Nephron progenitor cell (in vitro differentiated cells): ENCODE data around the gene ATP1A4.

Experiments used
- DNase-seq: peaks from one replicate; pipeline ENCODE4 v3.0.0; 2021
- H3K27ac Mint-ChIP-seq: 2 replicates; pipeline ENCODE4 v1.8.0; 2021; ENCODE audit warnings: mild to moderate bottlenecking, moderate library complexity, mixed read lengths
- H3K27me3 Mint-ChIP-seq: 2 replicates; pipeline ENCODE4 v1.8.0; 2021; ENCODE audit warnings: mild to moderate bottlenecking, low read depth, mixed read lengths; ENCODE audit not compliant: poor library complexity
- H3K36me3 Mint-ChIP-seq: 2 replicates; pipeline ENCODE4 v1.8.0; 2021; ENCODE audit warnings: low read depth, mixed read lengths
- H3K4me1 Mint-ChIP-seq: 2 replicates; pipeline ENCODE4 v1.8.0; 2021; ENCODE audit warnings: mixed read lengths
- H3K4me3 Mint-ChIP-seq: 2 replicates; pipeline ENCODE4 v1.8.0; 2021; ENCODE audit warnings: mild to moderate bottlenecking, moderate library complexity, mixed read lengths
- H3K9me3 Mint-ChIP-seq: 2 replicates; pipeline ENCODE4 v1.8.0; 2021; ENCODE audit warnings: mild to moderate bottlenecking, moderate library complexity, mixed read lengths
- TF ChIP-seq, protein P1 (sequence below): fragments of 200-600 bp; sonication (generic); IDR thresholded peaks from 2 replicates; pipeline ENCODE4 v1.5.0; 2021; ENCODE audit warnings: antibody characterized with exemption

ATP1A4 gene

DNA sequence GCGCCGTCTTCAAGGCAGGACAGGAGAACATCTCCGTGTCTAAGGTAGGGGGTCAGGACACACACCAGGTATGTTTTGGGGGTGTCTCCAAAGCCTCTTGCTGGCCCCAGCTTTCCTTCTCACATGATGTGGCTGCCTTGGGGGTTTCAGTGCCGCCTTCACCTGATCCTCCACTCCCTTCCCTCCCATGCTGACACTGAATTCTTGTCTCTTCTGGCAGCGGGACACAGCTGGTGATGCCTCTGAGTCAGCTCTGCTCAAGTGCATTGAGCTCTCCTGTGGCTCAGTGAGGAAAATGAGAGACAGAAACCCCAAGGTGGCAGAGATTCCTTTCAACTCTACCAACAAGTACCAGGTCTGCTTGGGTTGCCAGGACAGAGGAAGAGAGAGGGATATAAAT, 22.4 kb upstream of the ATP1A4 start:
- no peak for DNase-seq
- Mint-ChIP-seq H3K27ac (no peak overlapping the region), H3K27me3 (peaks cover 6% of the 10 kb centered on the region), H3K4me3 (no peak overlapping the region), H3K4me1 (peaks cover 19% of the 10 kb centered on the region), H3K36me3 (peaks cover 34% of the 10 kb centered on the region), H3K9me3 (no peaks in the 10 kb centered on the region)
- TF ChIP-seq, protein P1, sequence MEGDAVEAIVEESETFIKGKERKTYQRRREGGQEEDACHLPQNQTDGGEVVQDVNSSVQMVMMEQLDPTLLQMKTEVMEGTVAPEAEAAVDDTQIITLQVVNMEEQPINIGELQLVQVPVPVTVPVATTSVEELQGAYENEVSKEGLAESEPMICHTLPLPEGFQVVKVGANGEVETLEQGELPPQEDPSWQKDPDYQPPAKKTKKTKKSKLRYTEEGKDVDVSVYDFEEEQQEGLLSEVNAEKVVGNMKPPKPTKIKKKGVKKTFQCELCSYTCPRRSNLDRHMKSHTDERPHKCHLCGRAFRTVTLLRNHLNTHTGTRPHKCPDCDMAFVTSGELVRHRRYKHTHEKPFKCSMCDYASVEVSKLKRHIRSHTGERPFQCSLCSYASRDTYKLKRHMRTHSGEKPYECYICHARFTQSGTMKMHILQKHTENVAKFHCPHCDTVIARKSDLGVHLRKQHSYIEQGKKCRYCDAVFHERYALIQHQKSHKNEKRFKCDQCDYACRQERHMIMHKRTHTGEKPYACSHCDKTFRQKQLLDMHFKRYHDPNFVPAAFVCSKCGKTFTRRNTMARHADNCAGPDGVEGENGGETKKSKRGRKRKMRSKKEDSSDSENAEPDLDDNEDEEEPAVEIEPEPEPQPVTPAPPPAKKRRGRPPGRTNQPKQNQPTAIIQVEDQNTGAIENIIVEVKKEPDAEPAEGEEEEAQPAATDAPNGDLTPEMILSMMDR = no peak

DNA sequence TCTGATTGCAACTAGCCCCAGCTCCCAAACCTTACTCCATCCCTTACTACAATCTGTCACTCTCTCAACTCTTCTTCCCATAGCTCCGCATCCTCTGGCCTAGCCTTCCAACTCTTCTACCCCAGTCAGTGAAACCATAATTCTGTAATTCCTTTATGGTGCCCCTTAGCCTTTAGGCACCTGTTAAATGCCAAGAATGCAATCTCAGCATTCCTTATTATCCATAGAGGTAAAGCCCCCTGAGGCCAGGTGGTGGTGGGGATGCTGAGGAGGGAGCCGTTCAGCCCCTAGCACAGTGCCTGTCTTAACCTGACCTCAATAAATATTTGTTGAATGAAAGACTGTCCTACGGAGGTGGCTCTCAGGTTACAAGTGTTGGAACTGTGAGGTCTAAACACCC, 21.8 kb upstream of the ATP1A4 start:
- H3K4me1 Mint-ChIP-seq = peaks cover 14% of the 10 kb centered on the region
- H3K9me3 Mint-ChIP-seq = no peaks in the 10 kb centered on the region
- DNase-seq = no peak
- H3K4me3 Mint-ChIP-seq = no peak overlapping the region
- H3K36me3 Mint-ChIP-seq = peaks cover 33% of the 10 kb centered on the region
- TF ChIP-seq, protein P1 = no peak
- H3K27me3 Mint-ChIP-seq = peaks cover 6% of the 10 kb centered on the region
- peak overlapping the region; percentile 11 for H3K27ac Mint-ChIP-seq

DNA sequence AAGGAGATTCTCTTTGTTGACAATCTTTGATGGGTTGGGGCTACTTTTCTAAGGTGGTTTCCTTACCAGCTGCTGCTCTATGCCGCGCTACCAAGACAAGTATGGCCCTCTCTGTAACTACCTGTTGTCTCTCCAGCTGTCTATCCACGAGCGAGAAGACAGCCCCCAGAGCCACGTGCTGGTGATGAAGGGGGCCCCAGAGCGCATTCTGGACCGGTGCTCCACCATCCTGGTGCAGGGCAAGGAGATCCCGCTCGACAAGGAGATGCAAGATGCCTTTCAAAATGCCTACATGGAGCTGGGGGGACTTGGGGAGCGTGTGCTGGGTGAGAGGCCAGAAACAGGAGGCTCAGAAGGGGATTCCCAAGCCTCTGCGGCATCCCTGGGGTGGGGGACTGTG, 21.4 kb upstream of the ATP1A4 start:
- Mint-ChIP-seq H3K4me3 (no peak overlapping the region), H3K36me3 (peaks cover 37% of the 10 kb centered on the region), H3K27me3 (peaks cover 6% of the 10 kb centered on the region), H3K9me3 (no peaks in the 10 kb centered on the region), H3K4me1 (peaks cover 12% of the 10 kb centered on the region), H3K27ac (no peak overlapping the region)
- TF ChIP-seq, protein P1 = no peak
- DNase-seq = no peak

DNA sequence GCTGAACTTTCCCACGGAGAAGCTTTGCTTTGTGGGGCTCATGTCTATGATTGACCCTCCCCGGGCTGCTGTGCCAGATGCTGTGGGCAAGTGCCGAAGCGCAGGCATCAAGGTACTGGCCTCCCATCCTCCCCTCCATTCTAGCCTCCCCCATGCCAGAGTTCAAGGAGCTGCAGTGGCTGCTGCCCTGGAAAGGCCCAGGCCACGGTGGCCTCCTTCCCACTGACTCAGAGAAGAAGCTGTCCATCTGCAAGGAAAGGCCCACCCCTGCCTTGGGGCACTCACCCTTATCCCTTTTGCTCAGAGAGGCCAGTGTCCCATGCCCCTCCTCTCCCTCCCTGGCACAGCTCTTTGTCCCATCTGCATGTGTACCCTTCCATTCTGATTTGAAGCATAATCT, 20.9 kb upstream of the ATP1A4 start:
- Mint-ChIP-seq H3K27ac (peak overlapping the region; percentile 12), H3K27me3 (peaks cover 6% of the 10 kb centered on the region), H3K4me1 (peaks cover 12% of the 10 kb centered on the region), H3K9me3 (no peaks in the 10 kb centered on the region), H3K36me3 (peaks cover 38% of the 10 kb centered on the region), H3K4me3 (no peak overlapping the region)
- TF ChIP-seq, protein P1 = no peak
- DNase-seq = no peak

DNA sequence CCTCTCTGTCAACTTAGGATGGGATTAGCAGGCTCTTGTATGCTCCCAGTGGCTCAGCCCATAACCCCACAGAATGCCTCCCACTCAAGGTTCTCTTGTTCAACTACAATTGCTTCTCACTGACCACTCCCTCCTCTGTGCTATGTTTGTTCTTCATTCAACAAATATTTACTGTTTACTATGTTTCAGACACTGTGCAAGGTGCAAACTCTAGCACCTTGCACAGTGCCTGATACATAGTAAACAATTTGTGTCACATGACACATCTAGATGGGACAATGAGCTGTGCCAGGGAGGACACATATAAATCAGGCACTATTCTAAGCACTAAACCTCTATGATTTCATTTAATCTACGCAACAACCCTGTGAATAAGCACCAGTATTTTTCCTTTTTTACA, 20.5 kb upstream of the ATP1A4 start:
- TF ChIP-seq, protein P1 = no peak
- H3K4me3 Mint-ChIP-seq = no peak overlapping the region

DNA sequence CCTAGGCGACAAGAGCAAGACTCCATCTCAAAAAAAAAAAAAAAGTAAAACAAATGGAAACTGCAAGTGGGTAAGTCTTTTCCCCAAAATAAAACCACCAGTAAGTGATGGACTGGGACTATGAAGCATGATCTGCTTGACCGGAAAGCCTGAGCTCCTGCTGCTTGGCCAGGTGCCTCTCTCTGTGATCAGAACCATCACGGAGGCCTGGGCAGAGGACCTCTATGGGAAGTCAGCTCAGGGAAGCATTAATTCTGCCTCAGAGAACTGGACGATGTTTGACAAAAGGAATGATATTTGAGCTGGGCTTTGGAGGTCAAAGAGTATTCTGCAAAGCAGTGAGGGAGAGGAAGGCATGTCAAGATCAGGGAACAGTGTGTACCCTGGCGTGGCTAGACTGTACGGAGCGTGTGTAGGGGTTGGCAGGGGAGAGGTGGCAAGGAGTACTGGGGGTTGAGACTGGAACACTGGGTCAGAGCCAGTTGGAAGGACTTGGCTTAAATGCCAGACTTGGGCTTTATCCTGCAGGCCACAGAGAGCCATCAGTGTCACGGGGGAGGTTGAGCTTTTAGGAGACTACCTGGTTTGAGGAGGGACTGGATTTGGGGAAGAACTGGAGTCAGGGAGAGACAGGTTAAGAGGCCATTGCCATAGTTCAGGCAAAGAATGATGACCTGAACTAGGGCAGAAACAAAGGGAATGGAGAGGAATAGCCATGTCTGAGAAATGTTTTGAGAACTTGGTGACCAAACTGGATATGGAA, 19.4 kb upstream of the ATP1A4 start:
- Mint-ChIP-seq H3K9me3 (no peaks in the 10 kb centered on the region), H3K27me3 (peaks cover 6% of the 10 kb centered on the region), H3K4me1 (peaks cover 12% of the 10 kb centered on the region), H3K27ac (no peak overlapping the region), H3K36me3 (peaks cover 44% of the 10 kb centered on the region), H3K4me3 (no peak overlapping the region)
- DNase-seq = no peak
- TF ChIP-seq, protein P1 = no peak

More for the DNA sequence above, 20.5 kb upstream of the ATP1A4 start:
- peaks cover 6% of the 10 kb centered on the region for H3K27me3 Mint-ChIP-seq
- no peak for DNase-seq
- peaks cover 12% of the 10 kb centered on the region for H3K4me1 Mint-ChIP-seq
- H3K9me3 Mint-ChIP-seq = no peaks in the 10 kb centered on the region
- peak overlapping the region; percentile 12 for H3K27ac Mint-ChIP-seq
- peaks cover 38% of the 10 kb centered on the region for H3K36me3 Mint-ChIP-seq
